Measurements from ENCODE around the gene FBXO47. TPM values are rescaled to one million over a fixed set of nuclear protein-coding genes. Genes with fewer than 3 reads are reported as not detected.

Gene FBXO47
- total and polyA plus RNA-seq, 10 of the 15 experiments (the other 5 are each of a cell fraction or from before 2014, with no cell fraction given): 0.04 to 0.06 (median 0.06) TPM; not detected in 7

GRCh38 chr17:38996660-38997337 is 29.6 kb upstream of the FBXO47 start:
- WGBS (ENCODE audit: insufficient coverage, insufficient replicate concordance, low lambda C conversion rate, missing lambda C conversion rate): 41% methylated on average over 4 of the region's 5 CpGs
- peaks cover 0 to 2% of the 10 kb centered on the region in 2 experiments; a peak in 1 of 4 replicates for H3K27me3 ChIP-seq (replicated peaks in 1 of 2; ENCODE audit: control insufficient read depth in 2 of 2, insufficient read depth in 2 of 2, low read length in 1 of 2)
- no peak overlapping the region for H3K9ac ChIP-seq (ENCODE audit: control insufficient read depth, insufficient read depth, low read length)
- H4K20me1 ChIP-seq (ENCODE audit: control insufficient read depth, insufficient read depth): no peaks in the 10 kb centered on the region
- intact Hi-C loops (cut with micrococcal nuclease; ENCODE audit: unreplicated experiment) (no loop called here), in situ Hi-C loops (cut with MboI) (no loop called here)
- no peak overlapping the region for H3K27ac ChIP-seq (ENCODE audit: control insufficient read depth, insufficient read depth)
- H3K9me3 ChIP-seq (replicated peaks; ENCODE audit: control insufficient read depth, insufficient read depth, low read length): peaks cover 2% of the 10 kb centered on the region; the same call in 2 of the 3 replicates
- BruUV-seq (replicated peaks): no TSS peak
- ChIA-PET POLR2A (interaction anchor here (0.7 kb wide), 1 partner anchor 343 kb away, joined by 4 read pairs; no protein-coding TSS in a partner anchor), SMC1A (ENCODE audit: uncharacterized antibody, unreplicated experiment) (no interaction called here), RAD21 (ENCODE audit: unreplicated experiment) (no interaction called here), CTCF (no interaction called here)
- ATAC-seq (no peak), FAIRE-seq (no peak), DNase-seq (ENCODE audit: low read depth, low spot score) (no peak)
- H3K79me2 ChIP-seq (ENCODE audit: control insufficient read depth, insufficient read depth, low read length): no peaks in the 10 kb centered on the region
- no peaks in the 10 kb centered on the region for H3K4me1 ChIP-seq (ENCODE audit: control insufficient read depth, insufficient read depth, low read length)
- H3K4me2 ChIP-seq (ENCODE audit: control insufficient read depth, insufficient read depth): no peak overlapping the region
- H3K4me3 ChIP-seq: no peak overlapping the region
- no peak overlapping the region for H2AFZ ChIP-seq (ENCODE audit: control insufficient read depth, low read depth, low read length)
- TF ChIP-seq PAX5 (IDR thresholded peaks at IDR 0.05; ENCODE audit: borderline replicate concordance, low read depth, low read length) (no peak), POLR2AphosphoS2 (IDR thresholded peaks at IDR 0.05; ENCODE audit: low read depth, low read length) (no peak), ZNF274 (IDR thresholded peaks at IDR 0.05; ENCODE audit: insufficient read depth, insufficient read length) (no peak), PKNOX1 (IDR thresholded peaks at IDR 0.05) (peak; percentile 73; the same call in 1 of the 2 replicates)
- no peaks in the 10 kb centered on the region for H3K36me3 ChIP-seq (ENCODE audit: control insufficient read depth in 2 of 2, insufficient read depth in 2 of 2, low read length in 1 of 2)

- Histone ChIP-seq H3K36me3 (ENCODE audit: control insufficient read depth in 2 of 2, insufficient read depth in 2 of 2, low read length in 1 of 2) (no peaks in the 10 kb centered on the region), H2AFZ (ENCODE audit: control insufficient read depth, low read depth, low read length) (no peak overlapping the region), H3K27ac (ENCODE audit: control insufficient read depth, insufficient read depth) (no peak overlapping the region), H3K9ac (ENCODE audit: control insufficient read depth, insufficient read depth, low read length) (no peak overlapping the region), H3K27me3 (replicated peaks in 1 of 2; ENCODE audit: control insufficient read depth in 2 of 2, insufficient read depth in 2 of 2, low read length in 1 of 2) (no peaks in the 10 kb centered on the region), H3K4me1 (ENCODE audit: control insufficient read depth, insufficient read depth, low read length) (no peaks in the 10 kb centered on the region), H4K20me1 (ENCODE audit: control insufficient read depth, insufficient read depth) (no peaks in the 10 kb centered on the region), H3K9me3 (replicated peaks; ENCODE audit: control insufficient read depth, insufficient read depth, low read length) (peaks cover 2% of the 10 kb centered on the region; the same call in 2 of the 3 replicates), H3K4me2 (ENCODE audit: control insufficient read depth, insufficient read depth) (no peak overlapping the region), H3K79me2 (ENCODE audit: control insufficient read depth, insufficient read depth, low read length) (no peaks in the 10 kb centered on the region), H3K4me3 (no peak overlapping the region)
- DNase-seq (ENCODE audit: low read depth, low spot score) (no peak), FAIRE-seq (no peak), ATAC-seq (no peak)
- BruUV-seq (replicated peaks): no TSS peak
- intact Hi-C loops (cut with micrococcal nuclease; ENCODE audit: unreplicated experiment): no loop called here
- POLR2A ChIA-PET: interaction anchor here (0.6 kb wide), 1 partner anchor 66 kb away, joined by 3 read pairs; no protein-coding TSS in a partner anchor
- RAD21 ChIA-PET (ENCODE audit: unreplicated experiment): interaction anchor here (0.9 kb wide), 1 partner anchor 11 kb away, joined by 3 read pairs; no protein-coding TSS in a partner anchor
- CTCF ChIA-PET: interaction anchor here (1.2 to 1.5 kb wide), 2 partner anchors 11 to 159 kb away, joined by 4 read pairs; no protein-coding TSS in a partner anchor
- SMC1A ChIA-PET (ENCODE audit: uncharacterized antibody, unreplicated experiment): interaction anchor here (0.6 kb wide), 1 partner anchor 343 kb away, joined by 3 read pairs; no protein-coding TSS in a partner anchor
- in situ Hi-C loops (cut with MboI): no loop called here
- WGBS (ENCODE audit: insufficient coverage, insufficient replicate concordance, low lambda C conversion rate, missing lambda C conversion rate): 8% methylated on average over 2 of the region's 2 CpGs
- TF ChIP-seq IRF5 (IDR thresholded peaks at IDR 0.05; ENCODE audit: borderline replicate concordance) (no peak), ZNF687 (IDR thresholded peaks at IDR 0.05) (no peak), POLR2AphosphoS2 (IDR thresholded peaks at IDR 0.05; ENCODE audit: low read depth, low read length) (no peak), RUNX3 (IDR thresholded peaks at IDR 0.05; ENCODE audit: low read length) (no peak), ZBED1 (IDR thresholded peaks at IDR 0.05; ENCODE audit: borderline replicate concordance) (no peak), ESRRA (IDR thresholded peaks at IDR 0.05; ENCODE audit: low read length) (no peak)
These were observed 26.8 kb upstream of the FBXO47 start for GRCh38 chr17:38994026-38994425.
